ENCODE data around the gene DYSF. TPM values are rescaled to one million over a fixed set of nuclear protein-coding genes. Genes with fewer than 3 reads are reported as not detected.

Gene DYSF
- total RNA-seq (2021; ENCODE audit: unreplicated experiment), result 0.89 TPM
- 1.4 and 2.4 TPM in 2 replicates for polyA plus RNA-seq (2012)
- Bru-seq, nascent RNA, result percentile 28 among the genes with signal in this experiment
- percentile 28 among the genes with signal in this experiment for BruChase-seq, experiment 1, labeled RNA remaining after a 6-hour chase
- BruChase-seq, experiment 2, labeled RNA remaining after a 2-hour chase, result percentile 22 among the genes with signal in this experiment
- long read RNA-seq, partial matches to known transcripts, result 0 of 1 reads
- long read RNA-seq, other reads (novel, unspliced or antisense), result 1 of 1 reads

GRCh38 chr2:71453404-71454220, at the start of gene DYSF:
TSS of gene DYSF (plus strand) at chr2:71453561.
- H3K79me2 ChIP-seq (ENCODE audit: insufficient read depth, low read length), result no peaks in the 10 kb centered on the region
- ChIA-PET RAD21 (ENCODE audit: low non-redundant PET in 1 of 2, low total read pairs in 2 of 2, uncharacterized antibody in 2 of 2, unreplicated experiment in 2 of 2) (no interaction called here), CTCF (interaction anchor here (2.4 kb wide), 1 partner anchor 7 kb away, joined by 8 read pairs; no protein-coding TSS in a partner anchor), POLR2A (no interaction called here)
- no peaks in the 10 kb centered on the region for H3K9me3 ChIP-seq (ENCODE audit: control insufficient read depth in 1 of 2, insufficient read depth in 1 of 2, low read depth in 1 of 2, low read length in 2 of 2)
- no peaks in the 10 kb centered on the region for H4K20me1 ChIP-seq (ENCODE audit: insufficient read depth)
- H3K4me1 ChIP-seq (ENCODE audit: control insufficient read depth in 1 of 2, insufficient read depth in 2 of 2, low read length in 2 of 2), result peaks cover 5 to 14% of the 10 kb centered on the region in 2 experiments; a peak in 3 of 4 replicates
- ATAC-seq (no peak), DNase-seq (ENCODE audit: low read depth, low spot score) (no peak)
- H3K4me2 ChIP-seq (ENCODE audit: low read length), result peak within 1 kb of the TSS; percentile 21; the same call in 1 of the 2 replicates
- TF ChIP-seq EGR1 (IDR thresholded peaks at IDR 0.05; ENCODE audit: low read depth) (no peak), ELF1 (IDR thresholded peaks at IDR 0.05; ENCODE audit: borderline replicate concordance, low read depth) (no peak), POLR2A (IDR thresholded peaks at IDR 0.05; ENCODE audit: borderline replicate concordance, extremely low read depth, insufficient read depth, insufficient read length) (no peak), RAD21 (IDR thresholded peaks at IDR 0.05; ENCODE audit: low read depth) (no peak)
- H3K4me3 ChIP-seq (replicated peaks in 1 of 2; ENCODE audit: low read depth in 1 of 2, low read length in 2 of 2), result no peak within 1 kb of the TSS
- H3K27ac ChIP-seq (ENCODE audit: low read depth, low read length), result no peak within 1 kb of the TSS
- intact Hi-C loops (cut with micrococcal nuclease), result no loop called here
- H3K27me3 ChIP-seq (ENCODE audit: insufficient read depth, low read length), result no peaks in the 10 kb centered on the region
- H3K9me2 ChIP-seq (ENCODE audit: insufficient read depth), result no peaks in the 10 kb centered on the region
- H2AFZ ChIP-seq (ENCODE audit: low read depth, low read length, poor library complexity, severe bottlenecking), result no peak within 1 kb of the TSS
- BruUV-seq (replicated peaks), result no TSS peak
- H3K36me3 ChIP-seq (ENCODE audit: control insufficient read depth in 1 of 2, insufficient read depth in 2 of 2, low read length in 2 of 2), result no peaks in the 10 kb centered on the region
- H3K9ac ChIP-seq (ENCODE audit: low read length), result no peak within 1 kb of the TSS

- H2AFZ ChIP-seq (ENCODE audit: low read depth, low read length, poor library complexity, severe bottlenecking), result no peak overlapping the region
- intact Hi-C loops (cut with micrococcal nuclease), result no loop called here
- H3K9ac ChIP-seq (ENCODE audit: low read length), result no peak overlapping the region
- peaks cover 15 to 34% of the 10 kb centered on the region in 2 experiments for H3K36me3 ChIP-seq (ENCODE audit: control insufficient read depth in 1 of 2, insufficient read depth in 2 of 2, low read length in 2 of 2)
- H3K27me3 ChIP-seq (ENCODE audit: insufficient read depth, low read length), result no peaks in the 10 kb centered on the region
- no peaks in the 10 kb centered on the region for H3K9me2 ChIP-seq (ENCODE audit: insufficient read depth)
- H3K4me2 ChIP-seq (ENCODE audit: low read length), result no peak overlapping the region
- RAD21 ChIA-PET (ENCODE audit: low non-redundant PET in 1 of 2, low total read pairs in 2 of 2, uncharacterized antibody in 2 of 2, unreplicated experiment in 2 of 2), result no interaction called here
- ATAC-seq, result no peak
- BruUV-seq (replicated peaks), result no TSS peak
- no peak overlapping the region for H3K4me3 ChIP-seq (replicated peaks in 1 of 2; ENCODE audit: low read depth in 1 of 2, low read length in 2 of 2)
- H3K9me3 ChIP-seq (ENCODE audit: control insufficient read depth in 1 of 2, insufficient read depth in 1 of 2, low read depth in 1 of 2, low read length in 2 of 2), result no peaks in the 10 kb centered on the region
- POLR2A ChIA-PET, result no interaction called here
- no peaks in the 10 kb centered on the region for H4K20me1 ChIP-seq (ENCODE audit: insufficient read depth)
- H3K4me1 ChIP-seq (ENCODE audit: control insufficient read depth in 1 of 2, insufficient read depth in 2 of 2, low read length in 2 of 2), result no peaks in the 10 kb centered on the region
- no peak overlapping the region for H3K27ac ChIP-seq (ENCODE audit: low read depth, low read length)
- CTCF ChIA-PET, result no interaction called here
- H3K79me2 ChIP-seq (ENCODE audit: insufficient read depth, low read length), result peaks cover 7% of the 10 kb centered on the region; the same call in 1 of the 2 replicates
- no peak for DNase-seq (ENCODE audit: low read depth, low spot score)
- TF ChIP-seq EZH2 (IDR thresholded peaks at IDR 0.05) (no peak), TCF7L2 (IDR thresholded peaks at IDR 0.05; ENCODE audit: borderline replicate concordance, extremely low read depth, insufficient read depth, insufficient read length) (no peak), REST (IDR thresholded peaks at IDR 0.05; ENCODE audit: low read depth) (no peak), ATF3 (IDR thresholded peaks at IDR 0.05) (no peak), RAD21 (IDR thresholded peaks at IDR 0.05; ENCODE audit: low read depth) (no peak), ZBTB33 (IDR thresholded peaks at IDR 0.05; ENCODE audit: extremely low read depth, insufficient replicate concordance, low read length) (no peak), JUND (IDR thresholded peaks at IDR 0.05) (no peak), FOSL1 (IDR thresholded peaks at IDR 0.05; ENCODE audit: low read depth) (no peak), POLR2AphosphoS5 (IDR thresholded peaks at IDR 0.05; ENCODE audit: low read depth, low read length) (no peak), POLR2A (IDR thresholded peaks at IDR 0.05; ENCODE audit: borderline replicate concordance, extremely low read depth, insufficient read depth, insufficient read length) (no peak), EGR1 (IDR thresholded peaks at IDR 0.05; ENCODE audit: low read depth) (no peak)
Measured at GRCh38 chr2:71409611-71410010, 43.8 kb upstream of the DYSF start.
